ENCODE data around the gene SLC46A1.

- TF ChIP-seq EZH2 (IDR thresholded peaks at IDR 0.05; ENCODE audit: borderline replicate concordance, low read length) (no peak), CTCF (conservative IDR thresholded peaks at IDR 0.05 in 1 of 2, IDR thresholded peaks at IDR 0.05 in 1 of 2; ENCODE audit: extremely low read depth in 1 of 2, insufficient read depth in 1 of 2, low read depth in 1 of 2, low read length in 2 of 2) (no peak)
These were observed 33.6 kb downstream of the SLC46A1 start for GRCh38 chr17:28372203-28372944.
